HG02973 (cell line): Measurements from ENCODE around the gene PALLD.

Experiments used
- ATAC-seq: cut with Tn5 transposase; IDR thresholded peaks from one replicate; pipeline ENCODE4 v1.9.1; 2021; ENCODE audit warnings: moderate library complexity; ENCODE audit not compliant: unreplicated experiment

PALLD gene

GRCh38 chr4:168642591-168642990, 145.7 kb downstream of the PALLD start:
- ATAC-seq: no peak

- no peak for ATAC-seq
These were observed 146.4 kb downstream of the PALLD start for GRCh38 chr4:168643111-168643795.

GRCh38 chr4:168643796-168644159, 146.9 kb downstream of the PALLD start:
- no peak for ATAC-seq

- ATAC-seq: no peak
These were observed 149.3 kb downstream of the PALLD start for GRCh38 chr4:168646001-168646768.

GRCh38 chr4:168647646-168648375, 151.0 kb downstream of the PALLD start:
- no peak for ATAC-seq

GRCh38 chr4:168648494-168648893, 151.6 kb downstream of the PALLD start:
- no peak for ATAC-seq

GRCh38 chr4:168648929-168649328, 152.1 kb downstream of the PALLD start:
- no peak for ATAC-seq

GRCh38 chr4:168651374-168651773, 154.5 kb downstream of the PALLD start:
- ATAC-seq: no peak

- no peak for ATAC-seq
These were observed 155.0 kb downstream of the PALLD start for GRCh38 chr4:168651864-168652263.

- ATAC-seq: no peak
These were observed 155.9 kb downstream of the PALLD start for GRCh38 chr4:168652755-168653154.

GRCh38 chr4:168654104-168654847, 157.4 kb downstream of the PALLD start:
- no peak for ATAC-seq

GRCh38 chr4:168654848-168655174, 158.0 kb downstream of the PALLD start:
- no peak for ATAC-seq

- ATAC-seq: no peak
These were observed 158.3 kb downstream of the PALLD start for GRCh38 chr4:168655182-168655581.

GRCh38 chr4:168656055-168656660, 159.3 kb downstream of the PALLD start:
- no peak for ATAC-seq

- no peak for ATAC-seq
These were observed 160.2 kb downstream of the PALLD start for GRCh38 chr4:168656946-168657473.

GRCh38 chr4:168658751-168659150, 161.9 kb downstream of the PALLD start:
- no peak for ATAC-seq

GRCh38 chr4:168659741-168660465, 163.1 kb downstream of the PALLD start:
- ATAC-seq: no peak

GRCh38 chr4:168662297-168662984, 165.6 kb downstream of the PALLD start:
- ATAC-seq: no peak

GRCh38 chr4:168664242-168664891, 167.5 kb downstream of the PALLD start:
- no peak for ATAC-seq
